HG03135 (cell line): ENCODE data around the gene NOVA2.
"Not testable (repeated sequence)": the region's sequence is repeated elsewhere in the genome, so short reads cannot be mapped to it uniquely, and the experiment has no call there.

Source experiments
- ATAC-seq: cut with Tn5 transposase; IDR thresholded peaks from one replicate; pipeline ENCODE4 v1.9.1; 2021; ENCODE audit warnings: mild to moderate bottlenecking, moderate library complexity; ENCODE audit not compliant: unreplicated experiment

NOVA2 gene

DNA sequence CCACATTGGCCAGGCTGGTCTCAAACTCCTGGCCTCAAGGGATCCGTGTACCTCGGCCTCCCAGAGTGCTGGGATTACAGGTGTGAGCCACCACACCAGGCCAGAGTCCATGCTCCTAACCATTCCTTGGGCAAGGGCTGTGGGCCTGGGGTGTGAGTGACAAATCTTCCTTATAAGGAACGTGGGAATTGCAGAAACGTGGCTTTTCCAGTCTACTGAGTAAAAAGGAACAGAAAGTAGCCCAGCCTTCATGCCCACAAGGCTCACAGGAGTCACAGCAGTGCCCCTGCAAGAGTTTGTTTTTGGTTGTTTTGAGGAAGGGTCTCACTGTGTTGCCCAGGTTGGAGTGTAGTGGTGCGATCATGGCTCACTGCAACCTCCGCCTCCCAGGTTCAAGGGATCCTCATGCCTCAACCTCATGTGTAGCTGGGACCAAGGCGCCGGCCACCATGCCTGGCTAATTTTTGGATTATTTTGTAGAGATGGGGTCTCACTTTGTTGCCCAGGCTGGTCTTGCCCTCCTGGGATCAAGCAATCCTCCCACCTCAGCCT, 76.3 kb downstream of the NOVA2 start:
- ATAC-seq: no peak

DNA sequence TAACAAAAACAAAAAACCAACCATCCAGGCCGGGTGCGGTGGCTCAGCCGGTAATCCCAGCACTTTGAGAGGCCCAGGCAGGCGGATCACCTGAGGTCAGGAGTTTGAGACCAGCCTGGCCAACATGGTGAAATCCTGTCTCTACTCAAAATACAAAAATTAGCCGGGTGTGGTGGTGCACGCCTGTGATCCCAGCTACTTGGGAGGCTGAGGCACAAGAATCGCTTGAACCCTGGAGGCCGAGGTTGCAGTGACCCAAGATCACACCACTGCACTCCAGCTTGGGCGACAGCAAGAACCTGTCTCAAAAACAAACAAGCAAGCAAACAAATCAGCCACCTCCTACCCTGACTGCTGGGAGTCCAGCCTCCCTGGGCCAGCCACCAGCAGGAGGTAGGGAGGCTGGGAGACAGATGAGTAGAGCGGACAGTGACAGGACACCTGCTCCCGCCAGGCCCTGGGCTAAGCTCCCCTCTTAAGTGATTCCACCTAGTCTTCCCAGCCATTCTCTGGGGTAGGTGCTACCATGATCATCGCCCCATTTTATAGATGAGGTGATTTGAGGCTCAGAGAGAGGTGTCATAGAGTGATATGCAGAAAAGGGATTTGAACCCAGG, 77.6 kb downstream of the NOVA2 start:
- not testable (repeated sequence) for ATAC-seq

DNA sequence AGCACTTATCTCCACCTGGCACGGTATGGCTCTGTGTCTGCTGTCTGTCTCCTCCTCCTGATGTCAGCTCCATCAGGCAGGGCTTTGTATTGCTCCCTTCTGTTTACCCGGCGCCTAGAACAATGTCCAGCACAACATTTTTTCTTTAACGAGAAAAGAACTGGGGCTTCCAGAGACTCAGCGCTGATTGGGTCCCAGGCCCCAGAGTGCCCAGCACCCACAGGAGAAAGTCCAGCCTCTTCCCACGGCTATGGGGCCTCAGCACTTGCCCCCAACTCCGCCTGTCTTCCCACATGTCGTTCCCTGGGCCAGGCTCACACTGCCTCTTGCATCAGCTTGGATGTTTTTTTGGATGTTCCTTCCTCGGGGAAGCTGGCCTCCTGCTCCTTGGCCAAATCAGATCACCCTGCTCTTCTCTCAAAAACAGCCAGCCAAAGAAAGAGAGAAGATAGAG, 78.1 kb downstream of the NOVA2 start:
- no peak for ATAC-seq

DNA sequence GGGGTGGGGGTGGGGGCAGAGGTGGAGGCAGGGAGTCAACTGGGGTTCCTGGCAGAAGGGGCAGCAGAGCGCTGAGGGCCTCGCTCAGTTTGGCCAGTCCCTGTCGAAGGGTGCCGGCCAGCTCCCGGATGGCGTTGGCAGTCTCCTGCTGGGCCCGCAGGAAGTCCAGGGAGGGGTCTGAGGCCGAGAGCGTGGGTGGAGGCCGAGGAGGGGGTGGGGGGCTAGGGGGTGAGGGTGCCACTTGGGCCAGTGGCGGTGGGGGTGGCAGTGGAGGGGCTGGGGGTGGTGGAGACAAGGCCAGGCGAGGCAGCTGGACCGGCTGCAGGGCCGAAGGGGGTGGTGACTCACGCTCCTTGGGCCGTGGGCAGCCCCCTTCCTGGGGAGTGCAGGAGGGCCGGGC, 82.8 kb downstream of the NOVA2 start:
- no peak for ATAC-seq

DNA sequence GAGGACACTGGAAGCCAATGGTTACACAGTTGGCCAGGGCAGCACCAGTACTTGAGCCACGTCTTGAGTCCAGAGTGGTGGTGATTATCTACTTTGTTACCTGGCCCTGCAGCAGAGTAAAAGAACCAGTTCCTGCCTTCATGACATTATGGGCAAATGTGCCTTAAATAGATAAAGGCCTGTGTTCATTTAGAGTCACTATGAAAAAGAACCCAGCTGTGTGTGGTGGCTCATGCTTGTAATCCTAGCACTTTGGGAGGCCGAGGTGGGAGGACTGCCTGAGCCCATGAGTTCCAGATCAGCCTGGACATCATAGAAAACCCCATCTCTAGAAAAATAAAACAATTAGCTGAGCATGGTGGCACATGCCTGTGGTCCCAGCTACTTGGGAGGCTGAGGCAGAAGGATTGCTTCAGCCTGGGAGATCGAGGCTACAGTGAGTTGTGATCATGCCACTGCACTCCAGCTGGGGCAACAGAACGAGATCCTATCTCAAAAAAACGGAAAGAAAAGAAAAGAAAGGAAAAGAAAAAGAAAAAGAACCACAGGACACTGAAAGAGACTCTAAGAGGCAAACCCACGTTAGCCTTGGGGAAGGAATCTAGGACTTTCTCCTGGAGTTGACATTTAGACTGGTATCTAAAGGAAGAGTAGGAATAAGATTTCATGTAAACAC, 84.3 kb downstream of the NOVA2 start:
- ATAC-seq: no peak

DNA sequence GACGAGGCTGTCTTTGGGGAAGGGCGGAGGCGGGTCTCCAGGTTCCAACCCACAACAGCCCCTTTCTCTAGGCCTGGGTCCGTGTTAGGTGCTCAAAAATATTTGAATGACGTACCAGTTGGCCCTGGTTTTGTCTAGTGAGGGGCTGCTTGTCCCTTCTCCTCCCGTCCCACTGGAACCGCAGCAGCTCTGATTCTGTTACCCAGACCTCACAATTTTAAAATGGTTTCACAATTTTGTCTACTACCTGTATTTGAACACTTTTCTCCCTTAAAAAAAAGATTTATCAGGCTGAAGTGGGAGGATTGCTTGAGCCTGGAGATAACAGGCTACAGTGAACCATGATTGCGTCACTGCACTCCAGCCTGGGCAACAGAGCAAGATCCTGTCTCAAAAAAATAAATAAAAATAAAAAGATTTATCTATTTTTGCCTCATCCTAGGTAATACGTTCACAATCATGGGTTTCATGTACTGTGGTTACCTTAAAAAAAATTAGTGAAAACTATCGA, 86.4 kb downstream of the NOVA2 start:
- no peak for ATAC-seq

DNA sequence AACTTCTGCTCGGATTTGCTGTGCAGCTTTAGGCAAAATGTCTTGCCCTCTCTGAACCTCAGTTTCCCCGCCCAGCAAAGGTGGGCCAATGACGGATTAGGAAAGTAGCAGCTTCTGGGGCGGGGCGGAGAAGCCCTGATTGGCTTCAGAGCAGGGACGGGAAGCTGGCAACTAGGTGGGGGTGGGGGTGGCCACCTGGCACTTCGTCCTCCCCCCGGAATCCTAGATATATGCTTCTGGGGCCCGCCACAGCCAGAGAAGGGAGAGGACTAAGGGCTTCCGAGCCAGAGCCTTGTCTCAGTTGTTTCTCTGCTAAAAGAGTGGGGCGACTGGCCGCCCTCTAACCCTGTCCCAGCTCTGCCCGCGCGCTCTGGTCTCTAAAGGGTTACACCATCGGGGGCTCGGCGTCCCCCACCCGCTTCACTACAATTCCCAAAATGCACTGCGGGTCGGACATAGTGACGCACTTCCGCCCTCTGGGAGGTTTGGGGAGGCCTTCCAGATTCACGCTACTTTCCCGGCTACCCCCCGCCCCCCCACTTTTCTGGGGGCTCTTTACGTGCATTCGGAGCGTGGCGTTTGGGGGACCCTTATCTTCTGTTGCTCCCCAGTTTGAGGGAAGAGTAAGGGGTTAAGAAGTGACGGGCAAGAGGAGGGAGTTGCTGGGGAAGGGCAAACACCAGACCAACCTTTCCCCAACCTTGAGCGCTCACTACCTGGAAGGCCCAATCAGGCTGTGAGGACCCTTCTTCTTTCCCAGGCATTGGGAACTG, 87.1 kb downstream of the NOVA2 start:
- ATAC-seq: peak; percentile 44

DNA sequence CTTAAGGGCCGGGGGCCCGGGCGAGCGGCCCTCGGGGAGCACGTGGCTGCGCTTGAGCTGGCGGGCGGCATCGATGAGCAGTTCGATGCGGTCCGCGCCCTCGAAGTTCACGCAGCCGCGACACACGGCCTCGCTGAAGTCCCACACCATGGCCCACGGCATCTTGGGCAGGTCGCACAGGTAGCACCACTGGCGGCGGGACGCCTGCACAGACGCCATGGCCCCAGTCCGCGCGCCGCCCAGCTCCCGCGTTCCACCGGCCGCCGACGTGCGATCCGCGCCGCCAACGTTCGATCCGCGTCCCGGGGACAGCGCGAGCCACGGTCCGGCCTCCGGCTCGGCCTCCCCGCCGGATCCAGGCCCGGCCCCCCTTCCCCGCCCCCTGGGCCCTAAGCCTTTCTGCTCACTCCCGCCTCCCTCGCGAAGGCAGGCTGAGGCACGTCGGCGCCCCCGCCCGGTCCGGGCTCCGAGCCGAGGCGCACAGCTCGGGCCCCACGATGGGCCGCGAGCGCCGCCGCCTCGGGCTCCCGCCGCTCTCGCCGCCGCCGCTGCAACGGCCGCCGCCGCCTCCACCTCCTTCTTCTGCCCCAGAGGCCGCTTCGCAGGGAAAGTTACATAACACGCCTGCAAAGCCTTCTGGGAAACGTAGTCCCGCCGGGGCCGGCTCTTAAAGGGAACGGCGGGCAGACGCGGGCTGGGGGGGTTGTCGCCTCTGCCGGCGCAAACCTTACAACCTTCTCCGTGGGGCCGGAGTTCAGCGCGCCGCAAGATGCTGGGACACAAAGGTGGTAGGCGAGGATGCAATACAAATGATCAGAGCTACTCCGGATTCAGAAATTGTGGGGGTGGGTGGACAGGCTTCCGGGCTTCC, 87.9 kb downstream of the NOVA2 start, which contains the start of gene IRF2BP1:
IRF2BP1 (minus strand) TSS at position 586 of the 871 bp plus-strand sequence; CDS start at position 219, 367 bp downstream.
- peak; percentile 49 for ATAC-seq

DNA sequence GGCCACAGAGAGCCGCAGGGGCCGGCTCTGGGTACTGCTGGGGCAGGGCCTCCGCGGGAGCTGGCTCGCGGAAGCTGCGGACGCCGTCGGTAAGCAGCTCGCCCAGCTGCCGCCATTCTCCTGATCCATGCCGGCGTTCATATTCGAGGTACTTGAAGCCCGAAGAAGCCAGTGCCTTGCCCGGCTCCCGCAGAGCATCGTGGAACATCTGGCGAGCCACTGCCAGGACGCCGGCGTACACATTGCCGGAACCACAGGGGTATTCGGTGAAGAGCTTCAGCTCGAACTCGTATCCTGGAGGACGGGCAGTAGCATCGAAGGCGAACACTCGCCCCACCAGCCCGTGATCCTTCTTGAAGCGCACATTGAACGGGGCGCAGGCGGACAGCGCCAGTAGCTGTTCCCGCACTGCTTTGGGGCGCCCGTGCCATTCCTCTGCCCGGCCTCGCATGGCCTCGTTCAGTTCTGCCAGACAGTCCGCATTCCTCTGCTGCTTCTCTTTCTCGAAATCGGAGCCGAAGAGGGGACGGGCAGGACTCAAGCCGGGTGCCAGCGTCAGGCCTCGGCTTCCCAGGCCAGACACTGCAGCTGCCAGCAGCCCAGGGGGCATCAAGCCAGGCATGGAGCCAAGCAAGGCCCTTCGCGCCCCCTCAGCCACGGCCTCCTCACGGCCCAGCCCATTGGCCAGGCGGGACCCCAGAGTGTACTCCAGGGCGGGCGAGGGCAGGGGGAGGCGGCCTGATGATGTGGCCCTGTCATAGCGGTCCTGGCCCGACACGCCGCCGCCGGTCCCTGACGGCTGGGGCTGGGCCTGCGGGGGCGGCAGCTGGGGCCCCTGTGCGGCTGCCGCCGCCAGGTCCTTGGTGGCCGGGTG, 88.7 kb downstream of the NOVA2 start:
- peak; percentile 6 for ATAC-seq

DNA sequence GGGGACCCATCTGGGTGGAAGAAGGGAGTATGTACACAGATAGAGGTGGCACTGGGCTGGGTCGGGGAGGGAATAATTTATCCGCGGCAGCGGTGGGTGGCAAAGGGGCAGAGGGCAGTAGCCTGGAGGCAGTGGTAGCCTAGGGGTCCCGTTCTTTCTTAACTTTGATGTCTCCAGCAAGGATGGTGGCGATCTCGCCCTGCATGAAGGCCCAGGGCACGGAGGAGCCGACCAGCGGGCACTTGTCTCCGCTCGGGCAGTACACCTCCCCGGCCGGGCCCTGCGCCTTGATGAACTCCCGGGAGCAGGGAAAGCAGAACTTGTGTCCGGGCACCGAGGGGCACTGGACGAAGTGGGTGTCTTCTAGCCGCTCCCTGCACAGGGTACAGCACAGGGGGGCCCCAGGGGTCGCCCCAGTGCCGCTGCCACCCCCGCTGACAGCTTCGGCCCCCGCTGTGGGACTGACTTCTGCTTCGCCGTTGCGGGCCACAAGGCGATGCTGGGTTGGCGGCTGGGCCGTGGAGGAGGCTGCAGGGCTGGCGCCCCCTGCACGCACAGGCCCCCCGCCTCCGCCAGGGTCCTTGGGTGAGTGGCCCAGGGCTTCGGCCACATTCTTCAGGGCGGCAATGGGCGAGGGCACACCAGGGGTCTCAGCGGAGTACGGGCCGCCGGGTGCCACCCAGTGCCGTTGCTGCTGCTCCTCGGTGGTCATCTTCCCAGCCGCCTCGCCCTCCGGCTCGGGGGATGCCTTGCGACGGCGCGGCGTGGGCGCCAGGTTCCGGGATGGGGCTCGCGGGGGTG, 89.6 kb downstream of the NOVA2 start:
- ATAC-seq: no peak
